Measurements from ENCODE around the gene RELL1. TPM values are rescaled to one million over a fixed set of nuclear protein-coding genes. Genes with fewer than 3 reads are reported as not detected.

The RELL1 gene
- polyA plus RNA-seq, 1 of the 3 experiments (the other 2 are of a cell fraction), result 4.5 TPM

DNA sequence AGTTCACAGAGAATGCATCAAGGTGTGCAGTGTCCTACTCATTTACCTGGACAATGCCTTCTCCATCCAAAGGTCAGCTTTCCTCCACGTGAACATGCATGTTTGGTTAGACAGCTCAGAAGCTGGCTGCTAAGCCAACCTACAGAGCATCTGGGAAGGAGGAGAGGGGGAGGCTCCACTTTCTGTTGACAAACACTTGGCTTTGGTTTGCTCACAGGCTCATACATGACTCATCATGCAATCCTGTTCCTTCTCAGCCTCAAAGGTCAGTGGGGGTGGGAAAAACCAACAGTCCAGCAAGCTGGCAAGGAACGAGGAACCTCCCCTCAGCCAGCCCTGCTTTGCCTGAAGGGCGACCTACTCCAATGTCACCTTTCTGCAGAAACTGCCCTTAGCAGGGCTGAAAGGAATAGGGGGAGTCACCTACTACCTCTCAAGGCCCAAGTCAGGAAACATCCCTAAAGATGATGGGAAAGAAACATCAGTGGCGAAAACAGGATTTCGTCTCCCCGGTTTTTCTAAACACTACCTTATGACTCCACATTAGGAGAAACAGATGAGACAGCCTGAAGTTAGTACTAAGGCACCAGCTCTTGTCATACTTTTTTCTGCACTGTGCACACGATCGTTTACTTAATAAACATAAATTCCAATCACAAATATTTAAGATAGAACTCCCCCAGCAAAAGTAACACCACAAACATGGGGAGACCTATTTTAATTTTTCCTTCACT lies 37.9 kb downstream of the RELL1 start (continued):
- TF ChIP-seq EZH2phosphoT487 (IDR thresholded peaks at IDR 0.05; ENCODE audit: borderline replicate concordance, low read depth), result no peak
- TF ChIP-seq CHD2 (IDR thresholded peaks at IDR 0.05; ENCODE audit: low read length, partially characterized antibody), result peak; percentile 14
- TF ChIP-seq EP300 (IDR thresholded peaks at IDR 0.05; ENCODE audit: borderline replicate concordance in 1 of 2, low read depth in 1 of 2, low read length in 1 of 2), result peak in 1 of 2 experiments; percentile 26; a peak in 1 of 4 replicates
- no peak for TF ChIP-seq NRF1 (IDR thresholded peaks at IDR 0.05; ENCODE audit: low read depth, low read length)
- TF ChIP-seq MAX (IDR thresholded peaks at IDR 0.05; ENCODE audit: low read depth), result peak; percentile 49
- TF ChIP-seq ELF1 (IDR thresholded peaks at IDR 0.05), result no peak
- TF ChIP-seq TAF1 (IDR thresholded peaks at IDR 0.05; ENCODE audit: borderline replicate concordance, low read depth, low read length), result no peak
- peak; percentile 81 for TF ChIP-seq NFIC (IDR thresholded peaks at IDR 0.05; ENCODE audit: borderline replicate concordance)
- no peak for TF ChIP-seq USF2 (IDR thresholded peaks at IDR 0.05; ENCODE audit: borderline replicate concordance, low read depth, low read length)
- peak; percentile 45; the same call in 1 of the 2 replicates for TF ChIP-seq REST (IDR thresholded peaks at IDR 0.05; ENCODE audit: low read depth, low read length)
- no peak for TF ChIP-seq YY1 (IDR thresholded peaks at IDR 0.05; ENCODE audit: low read depth)
- no peak for TF ChIP-seq FOXJ3 (CRISPR knock-in tag; IDR thresholded peaks at IDR 0.05)
- TF ChIP-seq TEAD4 (IDR thresholded peaks at IDR 0.05; ENCODE audit: borderline replicate concordance, insufficient read depth), result no peak
- 0 out of 2 replicates have a peak, but pooled peaks have one; percentile 32 for TF ChIP-seq POLR2AphosphoS5 (IDR thresholded peaks at IDR 0.05; ENCODE audit: low read depth, low read length)
- TF ChIP-seq MEF2A (IDR thresholded peaks at IDR 0.05; ENCODE audit: borderline replicate concordance, low read depth), result no peak
- TF ChIP-seq RCOR1 (IDR thresholded peaks at IDR 0.05; ENCODE audit: low read length), result no peak
- TF ChIP-seq JUND (IDR thresholded peaks at IDR 0.05), result peak; percentile 83
- no peak for TF ChIP-seq SMC3 (IDR thresholded peaks at IDR 0.05; ENCODE audit: low read depth, low read length)
- no peak for TF ChIP-seq USF1 (IDR thresholded peaks at IDR 0.05; ENCODE audit: borderline replicate concordance, low read depth)
- TF ChIP-seq GATA2 (CRISPR knock-in tag; IDR thresholded peaks at IDR 0.05), result no peak
- TF ChIP-seq RXRA (IDR thresholded peaks at IDR 0.05; ENCODE audit: borderline replicate concordance, low read depth), result peak; percentile 83
- no peak for TF ChIP-seq MXI1 (IDR thresholded peaks at IDR 0.05; ENCODE audit: low read depth, low read length)
- peak; percentile 92 for TF ChIP-seq FOSL2 (IDR thresholded peaks at IDR 0.05; ENCODE audit: borderline replicate concordance, low read depth)
- TF ChIP-seq TCF12 (IDR thresholded peaks at IDR 0.05), result peak; percentile 84
